Right forelimb (tissue), 1 donor: ENCODE results near the gene CDYL2.
"Not testable (repeated sequence)": the region's sequence is repeated elsewhere in the genome, so short reads cannot be mapped to it uniquely, and the experiment has no call there.

ENCODE experiments used
- DNase-seq: peaks from one replicate; pipeline ENCODE4 v3.0.0-alpha.2; 2018

The CDYL2 gene, protein sequence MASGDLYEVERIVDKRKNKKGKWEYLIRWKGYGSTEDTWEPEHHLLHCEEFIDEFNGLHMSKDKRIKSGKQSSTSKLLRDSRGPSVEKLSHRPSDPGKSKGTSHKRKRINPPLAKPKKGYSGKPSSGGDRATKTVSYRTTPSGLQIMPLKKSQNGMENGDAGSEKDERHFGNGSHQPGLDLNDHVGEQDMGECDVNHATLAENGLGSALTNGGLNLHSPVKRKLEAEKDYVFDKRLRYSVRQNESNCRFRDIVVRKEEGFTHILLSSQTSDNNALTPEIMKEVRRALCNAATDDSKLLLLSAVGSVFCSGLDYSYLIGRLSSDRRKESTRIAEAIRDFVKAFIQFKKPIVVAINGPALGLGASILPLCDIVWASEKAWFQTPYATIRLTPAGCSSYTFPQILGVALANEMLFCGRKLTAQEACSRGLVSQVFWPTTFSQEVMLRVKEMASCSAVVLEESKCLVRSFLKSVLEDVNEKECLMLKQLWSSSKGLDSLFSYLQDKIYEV

DNA sequence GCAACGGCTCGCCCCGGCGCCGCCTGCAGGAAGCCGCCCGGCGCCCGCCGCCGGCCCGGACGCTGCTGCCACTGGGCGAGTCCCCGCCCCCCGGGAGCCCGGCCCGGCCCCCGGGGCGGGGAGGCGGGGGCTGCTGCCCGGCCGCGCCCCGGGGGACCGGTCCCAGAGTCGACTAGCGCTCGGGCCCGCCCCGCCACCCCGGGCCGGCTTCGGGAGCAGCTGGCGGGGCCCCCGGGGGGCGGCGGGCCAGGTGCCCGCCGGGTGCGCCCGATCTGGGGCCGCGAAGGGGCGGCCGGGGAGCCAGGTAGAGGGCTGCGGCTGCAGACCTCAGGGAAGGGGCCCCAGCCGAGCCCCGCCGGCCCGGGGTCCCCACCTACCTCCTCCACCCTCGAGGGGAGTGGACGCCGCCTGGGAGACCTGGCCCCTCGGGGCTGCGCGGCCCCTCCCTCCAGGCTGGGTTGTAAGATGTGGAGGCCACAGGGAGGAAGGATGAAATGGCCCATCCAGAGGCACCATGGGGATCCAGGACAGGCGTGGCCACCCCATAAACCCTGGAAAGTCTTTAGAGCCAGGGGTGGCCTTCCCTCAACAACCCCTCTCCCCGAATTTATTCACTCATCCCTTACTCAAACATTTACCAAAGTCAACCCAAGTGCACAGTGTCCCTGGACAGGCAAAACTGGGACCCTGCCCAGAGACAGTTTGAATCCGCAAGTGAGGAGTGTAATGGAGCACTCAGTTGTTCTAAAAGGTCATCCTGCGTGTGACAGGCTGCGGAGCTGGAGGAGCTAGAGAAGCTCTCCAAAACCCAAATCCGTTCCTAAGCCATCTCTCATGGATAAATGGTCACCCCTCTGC lies at the start of gene CDYL2:
Gene CDYL2 (minus strand): TSS at position 73 of the 858 bp plus-strand sequence. CDS start 425 bp downstream, outside the sequence.
- DNase-seq, result no peak

DNA sequence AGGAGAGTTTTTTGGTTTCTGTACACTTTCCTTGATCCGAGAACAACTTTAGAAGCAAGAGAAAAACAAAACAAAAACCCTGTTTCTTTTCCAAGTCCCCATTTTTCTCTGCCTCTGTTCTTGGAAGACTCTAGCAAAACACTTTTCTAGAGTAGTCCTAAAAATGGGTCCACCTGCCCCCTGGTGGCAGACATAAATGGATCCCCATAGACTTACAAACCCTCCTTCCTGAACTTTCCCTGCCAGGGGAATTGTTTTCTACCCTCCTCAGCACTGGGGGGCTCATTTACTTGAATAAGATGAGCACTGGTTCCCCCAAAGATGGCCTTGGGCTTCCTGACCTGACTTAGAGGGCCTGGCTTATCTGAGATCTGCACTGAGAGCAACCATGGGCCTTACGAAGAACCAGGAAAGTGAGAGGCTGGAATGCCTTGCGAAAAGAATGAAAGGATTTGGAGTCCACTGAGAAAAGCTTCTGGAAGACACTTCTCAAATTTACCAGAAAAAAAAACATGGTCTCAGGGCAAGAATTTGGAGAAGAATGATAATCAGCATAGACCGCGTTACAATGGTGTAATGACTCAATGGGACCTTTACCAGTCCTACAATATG lies 48.0 kb upstream of the CDYL2 start:
- no peak for DNase-seq

DNA sequence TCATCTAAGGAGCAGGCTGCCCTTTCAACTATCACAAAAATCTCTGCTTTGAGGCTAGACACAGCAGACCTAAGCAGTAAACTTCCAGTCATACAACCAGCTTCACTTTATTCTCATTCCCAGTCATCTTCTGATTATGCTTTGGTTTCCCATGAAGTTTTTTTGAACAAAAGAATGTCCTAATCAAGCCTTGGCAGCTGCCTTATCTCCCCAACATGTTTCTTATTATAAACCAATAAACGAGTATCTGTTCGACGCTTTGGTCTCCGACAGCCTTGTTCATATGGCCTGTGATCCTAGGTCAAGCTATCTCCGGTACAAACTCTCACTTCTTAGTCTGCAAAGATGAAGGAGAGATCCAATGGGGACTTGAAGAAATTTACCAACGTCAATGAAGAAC lies 47.4 kb upstream of the CDYL2 start:
- no peak for DNase-seq

DNA sequence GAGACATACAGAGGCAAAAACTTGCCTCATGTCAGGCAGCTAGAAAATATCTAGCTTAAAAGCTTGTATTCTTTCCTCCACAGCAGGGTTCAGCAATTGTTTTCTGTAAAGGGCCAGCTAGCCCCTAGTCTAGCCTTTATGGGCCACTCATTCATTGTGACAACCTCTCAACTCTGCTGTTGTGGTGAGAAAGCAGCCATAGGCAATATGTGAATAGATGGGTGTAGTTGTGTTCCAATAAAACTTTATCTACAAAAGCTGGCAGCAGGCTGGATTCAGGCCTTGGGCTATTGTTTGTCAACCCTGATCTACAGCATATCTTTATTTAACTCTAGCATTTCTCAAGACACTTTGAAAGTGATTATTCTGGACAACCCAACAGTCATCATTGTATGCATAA lies 46.4 kb upstream of the CDYL2 start:
- no peak for DNase-seq

DNA sequence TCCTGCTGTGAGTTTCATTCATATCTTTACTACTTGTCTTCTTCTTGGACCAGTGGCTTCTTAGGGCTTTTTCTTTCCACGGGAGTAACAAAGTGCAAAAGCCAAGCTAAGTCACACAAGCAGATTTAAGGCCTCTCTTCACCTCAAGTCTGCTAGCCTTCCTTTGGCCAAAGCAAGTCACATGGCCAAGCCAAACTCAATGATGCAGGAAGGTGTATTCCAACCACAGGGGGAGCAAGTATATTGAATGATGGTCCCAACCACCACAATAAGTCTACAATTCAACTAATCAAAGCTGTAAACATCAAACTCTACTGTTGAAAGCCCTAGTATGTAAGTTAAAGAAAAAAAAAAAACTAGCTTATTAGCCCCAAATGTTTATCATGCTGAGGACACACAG lies 44.5 kb upstream of the CDYL2 start:
- DNase-seq, result no peak

DNA sequence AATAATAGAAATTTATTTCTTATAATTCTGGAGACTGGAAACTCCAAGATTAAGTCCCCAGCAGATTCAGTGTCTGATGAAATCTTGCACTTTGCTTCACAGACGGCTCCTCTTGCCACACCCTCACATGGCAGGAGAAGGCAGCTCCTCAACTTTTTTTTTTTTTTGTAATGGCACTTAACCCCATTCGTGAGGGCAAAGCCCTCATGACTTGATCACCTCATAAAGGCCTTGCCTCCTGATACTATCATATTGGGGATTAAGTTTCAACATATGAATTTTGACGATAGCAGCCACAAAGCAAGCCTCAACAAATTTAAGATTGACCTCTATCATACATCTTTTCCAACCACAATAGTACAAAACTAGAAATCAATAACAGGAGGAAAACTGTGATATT lies 42.3 kb upstream of the CDYL2 start:
- DNase-seq, result no peak

DNA sequence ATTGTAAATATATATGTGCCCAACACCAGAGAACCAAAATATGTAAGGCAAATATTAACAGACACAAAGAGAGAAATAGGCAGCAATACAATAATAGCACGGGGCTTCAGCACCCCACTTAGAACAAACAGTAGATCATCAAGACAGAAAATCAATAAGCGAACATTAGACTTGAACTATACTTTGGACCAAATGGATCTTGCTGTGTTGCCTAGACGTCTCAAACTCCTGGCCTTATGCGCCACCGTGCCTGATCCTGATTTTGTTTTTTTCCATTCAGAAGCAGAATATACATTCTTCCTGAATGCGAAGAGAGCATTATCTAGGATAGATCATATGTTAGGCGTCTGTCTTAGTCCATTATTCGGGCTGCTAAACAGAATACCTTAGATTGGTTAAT lies 41.9 kb upstream of the CDYL2 start:
- DNase-seq, result no peak

DNA sequence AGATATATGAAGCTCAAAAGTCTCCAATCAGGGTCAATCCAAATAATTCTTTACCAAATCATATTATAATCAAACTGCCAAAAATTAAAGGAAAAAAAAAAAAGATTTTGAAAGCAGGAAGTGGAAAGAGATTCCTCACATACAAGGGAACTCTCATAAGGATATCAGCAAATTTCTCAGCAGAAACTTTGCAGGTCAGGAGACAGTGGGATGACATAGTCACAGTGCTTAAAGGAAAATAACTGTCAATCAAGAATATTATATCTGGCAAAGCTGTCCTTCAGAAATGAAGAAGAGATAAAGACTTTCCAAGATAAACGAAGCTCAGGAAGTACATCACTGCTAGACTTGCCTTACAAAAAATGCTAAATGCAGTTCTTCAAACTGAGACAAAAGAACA lies 40.0 kb upstream of the CDYL2 start:
- no peak for DNase-seq

DNA sequence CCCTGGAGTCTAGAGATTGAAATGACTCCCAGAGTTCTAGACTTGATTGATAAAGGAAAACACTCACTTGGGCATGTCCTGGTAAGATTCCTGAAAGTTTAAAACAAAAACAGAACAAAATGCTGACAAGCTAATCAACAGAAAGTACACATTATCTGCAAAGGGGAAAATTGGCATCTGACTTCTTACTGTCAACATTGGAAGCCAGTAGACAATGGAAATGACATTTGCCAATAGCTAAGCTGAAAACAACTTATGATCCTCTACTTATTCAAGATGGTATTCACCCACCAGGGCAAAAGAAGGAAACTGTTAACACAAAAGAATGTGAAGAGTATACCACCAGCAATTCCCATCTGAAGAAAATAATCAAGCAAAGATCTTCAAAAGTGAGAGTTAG lies 36.8 kb upstream of the CDYL2 start:
- DNase-seq, result no peak

DNA sequence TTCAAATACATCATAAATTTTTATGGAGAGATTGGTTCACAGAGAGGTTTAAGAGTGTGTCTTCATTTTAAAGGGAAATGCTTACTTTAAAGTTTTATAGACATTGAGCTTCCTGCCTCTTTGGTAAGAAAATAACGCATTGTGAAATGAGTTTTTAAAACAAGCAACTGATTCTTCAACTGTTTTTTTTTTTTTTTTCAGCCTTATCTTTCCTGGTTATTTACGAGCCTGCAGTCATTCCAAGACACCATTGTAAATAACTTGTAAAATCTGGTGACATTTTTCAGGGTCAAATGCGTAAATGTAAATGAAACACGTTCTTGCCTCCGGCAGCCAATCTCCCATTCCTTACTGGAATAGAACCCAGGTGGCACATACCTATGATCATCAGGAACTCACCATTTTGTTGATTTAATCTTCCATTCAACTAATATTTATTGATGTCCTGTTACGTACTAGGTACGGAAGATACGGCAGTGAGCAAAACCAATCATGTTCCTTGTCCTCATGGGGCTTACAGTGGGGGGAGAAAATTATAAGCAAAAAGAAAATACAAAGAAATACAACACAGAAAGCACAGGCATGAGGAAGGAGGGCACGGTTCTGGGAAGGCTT lies 33.2 kb upstream of the CDYL2 start:
- no peak for DNase-seq

DNA sequence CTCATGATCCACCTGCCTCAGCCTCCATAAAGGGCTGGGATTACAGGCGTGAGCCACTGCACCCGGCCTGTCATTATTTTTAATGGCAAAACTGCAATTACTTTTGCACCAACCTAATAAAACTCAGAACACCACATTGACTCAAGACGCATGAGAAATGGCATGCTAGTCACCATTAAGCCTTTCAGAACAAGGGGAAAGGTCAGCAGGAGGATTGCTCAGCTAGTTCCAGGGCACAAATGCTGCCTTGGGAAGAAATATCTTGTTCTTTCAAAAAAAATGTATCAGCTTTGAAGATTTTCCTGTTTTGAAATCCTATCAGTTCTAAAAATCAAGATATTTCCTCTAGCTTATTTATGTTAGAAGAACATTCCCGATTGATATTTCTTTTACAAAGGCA lies 32.4 kb upstream of the CDYL2 start:
- no peak for DNase-seq

DNA sequence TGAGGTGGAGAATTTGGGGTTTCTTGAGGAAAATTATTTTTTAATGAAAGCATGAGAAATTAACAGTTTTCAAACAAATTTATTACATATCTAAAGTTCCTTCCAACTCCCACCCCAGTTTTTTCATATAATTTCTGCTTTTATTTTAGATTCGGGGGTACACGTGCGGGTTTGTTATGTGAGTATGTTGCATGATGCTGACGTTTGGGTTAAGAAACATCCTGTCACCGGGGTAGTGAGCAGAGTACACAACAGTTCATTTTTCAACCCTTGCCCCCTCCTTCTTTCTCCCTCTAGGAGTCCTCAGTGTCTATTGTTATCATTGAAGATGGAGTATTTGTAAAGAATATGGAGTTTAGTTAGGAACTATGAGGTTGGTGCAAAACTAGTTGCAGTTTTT lies 31.8 kb upstream of the CDYL2 start:
- DNase-seq, result no peak

DNA sequence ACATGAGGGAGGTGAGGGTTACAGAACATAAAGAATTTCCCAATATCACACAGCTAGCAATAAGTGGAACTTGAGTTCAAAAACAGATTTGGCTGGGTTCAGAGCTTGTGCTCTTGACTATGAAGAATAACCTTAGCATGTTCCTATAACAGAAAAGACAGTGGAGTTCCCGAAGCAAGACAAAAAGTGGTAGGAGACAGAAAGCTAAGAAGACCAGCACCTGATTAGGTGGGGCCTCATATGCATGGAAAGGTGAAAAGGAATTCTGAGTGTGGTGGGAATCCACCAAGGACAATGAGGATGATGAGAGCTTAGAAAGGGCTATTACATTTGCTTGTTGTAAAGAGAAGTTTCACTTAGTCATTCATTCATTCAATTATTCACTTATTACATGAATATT lies 26.6 kb upstream of the CDYL2 start:
- DNase-seq, result no peak

DNA sequence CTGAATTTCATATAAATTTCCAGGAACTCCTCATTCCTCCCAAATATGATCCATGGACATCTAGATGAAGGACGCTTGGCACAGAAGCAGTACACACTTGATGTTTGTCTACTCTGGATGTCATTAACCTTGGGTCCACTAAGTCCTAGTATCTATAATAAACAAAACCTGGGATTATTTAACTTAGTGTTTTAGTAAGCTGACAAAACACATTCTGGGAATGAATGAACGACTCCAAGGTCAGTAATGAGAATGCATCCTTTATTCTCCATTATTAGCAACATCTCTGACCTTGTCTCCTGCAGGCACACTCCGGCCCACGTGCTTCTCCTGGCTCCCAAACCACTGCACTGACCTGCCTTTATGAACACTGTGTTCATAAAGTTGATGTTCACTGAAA lies 24.1 kb upstream of the CDYL2 start:
- no peak for DNase-seq

DNA sequence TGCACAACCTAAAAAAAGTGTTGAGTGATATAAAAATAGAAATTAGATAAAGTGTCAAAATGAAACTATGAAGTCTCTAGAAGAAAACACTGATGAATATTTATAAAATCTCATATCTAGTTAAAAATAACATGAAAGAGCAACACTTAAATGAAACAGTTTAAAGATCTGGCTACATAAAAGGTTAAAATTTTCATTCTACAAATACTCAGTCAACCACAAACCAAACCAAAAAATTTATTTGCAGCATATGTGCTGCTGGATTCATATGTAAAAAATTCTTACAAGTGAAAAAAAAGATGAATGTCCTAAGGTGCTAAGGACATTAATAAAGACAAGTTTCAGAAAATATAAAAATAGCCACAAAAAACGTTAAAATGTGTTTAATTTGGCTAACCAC lies 22.6 kb upstream of the CDYL2 start:
- no peak for DNase-seq

DNA sequence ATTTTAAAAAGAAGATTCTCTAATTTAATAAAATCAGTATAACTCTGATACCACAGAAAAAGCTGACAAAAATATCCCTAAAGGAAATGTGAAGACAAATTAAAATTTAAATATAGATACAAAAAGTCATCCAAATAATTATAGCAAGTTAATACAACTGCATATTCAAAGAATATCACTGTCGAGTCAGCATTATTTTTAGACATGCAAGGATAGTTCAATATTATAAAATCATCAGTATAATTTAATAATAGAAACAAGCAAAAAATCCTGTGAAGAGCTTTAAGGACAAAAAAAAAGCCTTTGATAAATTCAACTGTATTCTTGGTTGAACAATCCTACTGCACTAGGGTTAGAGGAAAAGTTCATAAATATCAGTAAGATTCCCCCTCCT lies 21.0 kb upstream of the CDYL2 start:
- no peak for DNase-seq

DNA sequence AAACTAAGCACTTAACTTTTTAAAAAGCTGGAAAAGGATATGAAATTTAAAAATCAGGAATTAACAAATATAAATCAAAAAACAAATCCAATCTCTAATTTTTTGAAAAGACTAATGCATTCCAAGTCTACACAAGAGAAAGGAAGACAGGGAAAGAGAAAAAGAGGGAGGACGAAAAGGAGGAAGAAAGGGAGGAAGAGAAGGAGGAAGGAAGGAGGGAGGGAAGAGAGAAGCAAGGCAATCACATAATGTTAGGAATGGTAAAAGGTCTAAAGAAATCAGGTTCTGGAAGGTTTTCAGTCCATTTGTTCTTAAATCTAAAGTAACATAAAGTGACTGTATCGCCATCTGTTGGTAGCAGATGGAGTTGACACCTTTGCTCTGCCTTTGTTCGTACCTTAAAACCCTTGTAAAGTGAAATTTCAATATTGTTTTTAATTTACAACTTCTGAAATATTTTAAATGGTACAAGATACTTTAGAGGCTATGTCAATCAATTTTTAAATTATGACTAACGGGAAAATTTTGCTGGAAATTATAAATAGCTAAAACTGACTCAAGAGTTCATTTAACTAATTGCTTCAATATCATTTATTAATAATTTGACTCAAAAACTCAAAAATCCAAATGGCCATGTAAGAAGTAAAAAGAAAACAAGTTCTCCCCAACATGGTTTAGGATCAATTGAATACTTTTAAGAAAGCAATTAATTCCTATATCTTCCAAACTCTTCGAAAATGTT lies 20.4 kb upstream of the CDYL2 start:
- no peak for DNase-seq

DNA sequence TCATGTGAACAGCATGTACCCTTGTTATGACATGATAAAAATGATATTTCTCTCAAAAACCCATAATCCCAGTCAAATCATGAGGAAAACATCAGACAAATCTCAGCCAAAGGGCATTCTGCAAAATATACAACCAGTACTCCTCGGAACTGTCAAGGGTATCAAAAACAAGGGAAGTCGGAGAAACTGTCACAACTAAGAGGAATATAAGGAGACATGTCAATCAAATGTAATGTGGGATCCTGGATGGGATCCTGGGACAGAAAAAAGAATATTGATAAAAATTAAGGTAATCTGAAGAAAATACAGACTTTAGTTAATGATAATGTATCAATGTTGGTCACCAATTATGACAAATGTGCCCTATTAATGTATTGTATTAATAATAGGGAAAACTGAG lies 15.6 kb upstream of the CDYL2 start:
- no peak for DNase-seq

DNA sequence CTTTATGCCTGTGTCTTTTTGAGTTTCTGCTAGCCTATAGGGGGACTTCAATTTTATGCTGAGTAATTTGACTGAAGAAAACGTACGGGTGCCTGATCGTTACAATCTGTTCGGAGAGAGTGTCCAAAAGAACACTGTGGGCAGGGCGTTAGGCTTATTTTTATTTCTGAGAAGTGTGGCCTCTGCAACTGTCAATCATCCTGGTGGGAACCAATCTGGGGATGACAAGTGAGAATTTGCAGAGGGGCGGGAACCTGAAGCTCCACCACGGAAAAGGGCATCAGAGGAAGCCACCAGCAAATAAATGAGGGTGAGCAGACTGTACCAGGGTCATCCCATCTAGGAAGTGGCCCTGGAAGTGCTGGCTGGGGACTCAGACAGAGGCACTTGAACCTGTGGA lies 12.0 kb upstream of the CDYL2 start:
- DNase-seq, result no peak

DNA sequence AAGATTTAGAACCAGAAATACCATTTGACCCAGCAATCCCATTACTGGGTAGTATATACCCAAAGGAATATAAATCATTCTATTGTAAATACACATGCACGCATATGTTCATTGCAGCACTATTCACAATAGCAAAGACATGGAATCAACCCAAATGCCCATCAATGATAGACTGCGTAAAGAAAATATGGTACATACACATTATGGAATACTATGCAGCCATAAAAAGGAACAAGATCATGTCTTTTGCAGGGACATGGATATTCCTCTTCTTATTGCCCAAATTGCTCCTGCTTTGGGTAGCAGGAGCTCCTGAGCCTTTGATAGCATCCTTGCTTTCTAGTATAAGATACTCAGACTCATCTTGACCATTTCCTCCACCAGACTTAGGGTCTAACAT lies 10.9 kb upstream of the CDYL2 start:
- not testable (repeated sequence) for DNase-seq

DNA sequence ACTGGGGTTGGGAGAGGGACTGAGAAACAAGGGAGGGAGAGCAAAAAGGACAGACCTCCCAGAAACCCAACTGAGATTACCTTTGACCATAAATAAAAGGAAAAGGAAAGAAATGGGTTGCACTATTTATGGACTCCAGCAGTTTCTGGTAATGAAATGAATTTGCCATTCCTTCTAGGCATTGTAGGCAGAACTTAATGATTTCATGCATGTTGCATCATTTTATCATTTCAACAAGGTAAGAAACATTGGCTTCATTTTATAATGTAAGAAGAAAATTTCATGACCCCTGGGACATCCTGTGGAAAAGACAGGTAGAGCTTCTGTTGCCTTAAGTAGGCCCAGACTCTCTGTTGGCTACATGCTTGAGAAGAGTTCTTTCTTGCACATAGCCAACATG lies 8.2 kb upstream of the CDYL2 start:
- no peak for DNase-seq

DNA sequence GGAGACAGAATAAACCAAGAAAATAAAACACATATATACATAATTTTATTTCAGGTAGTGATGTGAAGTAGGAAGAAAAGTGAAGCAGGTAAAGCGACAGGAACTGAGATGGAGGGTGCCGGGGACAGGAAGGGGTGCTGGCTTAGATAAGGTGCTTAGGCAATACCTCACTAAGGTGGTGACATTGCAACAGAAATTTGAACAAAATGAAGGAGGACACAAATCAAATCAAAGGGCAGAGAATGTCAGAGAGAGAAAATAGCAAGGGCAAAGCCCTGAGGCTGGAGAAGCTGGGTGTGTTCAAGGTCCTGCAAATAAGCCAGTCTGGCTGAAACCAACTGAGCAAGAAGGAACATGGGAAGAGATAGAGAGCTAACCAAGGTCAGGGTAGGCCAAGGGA lies 5.0 kb upstream of the CDYL2 start:
- no peak for DNase-seq

DNA sequence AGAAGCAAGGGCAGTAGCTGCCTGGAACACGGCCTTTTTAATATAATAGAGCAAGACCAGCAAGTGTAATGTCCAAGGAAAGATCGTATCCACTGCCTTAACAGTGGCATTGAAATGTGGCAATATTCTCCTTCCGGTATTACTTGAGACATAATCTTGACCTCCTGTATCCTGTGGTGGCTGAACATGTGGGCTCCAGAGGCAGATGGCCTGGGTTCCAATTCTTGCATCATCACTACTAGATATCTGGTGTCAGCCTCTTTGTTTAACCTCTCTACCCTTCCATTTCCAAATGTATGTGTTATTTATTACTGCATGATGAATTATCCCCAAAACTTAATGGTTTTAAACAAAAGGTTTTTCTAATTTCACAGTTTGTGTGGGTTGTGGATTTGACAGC lies 3.5 kb upstream of the CDYL2 start:
- no peak for DNase-seq
